NCI-H187 (cell line): ENCODE data around the gene RHOT2.

Experiments
- DNase-seq, 2 experiments: peaks; one replicate each; lab custom pipeline; 2025; lab: John Stamatoyannopoulos, UW

RHOT2 gene

DNA sequence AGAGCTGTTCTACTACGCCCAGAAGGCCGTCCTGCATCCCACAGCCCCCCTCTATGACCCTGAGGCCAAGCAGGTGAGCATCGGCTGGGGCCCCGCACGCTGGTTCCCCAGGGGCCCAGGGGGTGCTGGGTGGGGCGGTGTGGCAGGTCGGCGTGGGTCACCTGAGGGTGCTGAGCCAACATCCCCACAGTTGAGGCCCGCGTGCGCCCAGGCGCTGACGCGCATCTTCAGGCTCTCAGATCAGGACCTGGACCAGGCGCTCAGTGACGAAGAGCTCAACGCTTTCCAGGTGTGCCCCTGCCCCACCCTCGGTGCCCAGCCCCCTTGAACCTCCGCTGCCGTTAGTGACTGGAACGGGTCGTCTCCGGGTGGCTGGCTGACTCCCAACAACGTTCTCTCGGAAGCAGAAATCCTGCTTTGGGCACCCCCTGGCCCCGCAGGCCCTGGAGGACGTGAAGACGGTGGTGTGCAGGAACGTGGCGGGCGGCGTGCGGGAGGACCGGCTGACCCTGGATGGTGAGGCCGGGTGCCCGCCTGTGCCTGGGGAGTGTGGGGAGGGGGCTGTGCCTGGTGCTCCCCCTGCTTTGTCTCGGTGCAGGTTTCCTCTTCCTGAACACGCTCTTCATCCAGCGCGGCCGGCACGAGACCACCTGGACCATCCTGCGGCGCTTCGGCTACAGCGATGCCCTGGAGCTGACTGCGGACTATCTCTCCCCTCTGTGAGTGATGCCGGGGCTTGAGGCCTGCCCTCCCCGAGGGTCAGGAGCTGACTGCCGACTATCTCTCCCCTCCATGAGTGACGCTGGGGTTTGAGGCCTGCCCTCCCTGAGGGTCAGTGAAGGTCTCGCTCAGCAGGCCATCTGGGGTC lies 2.8 kb downstream of the RHOT2 start:
- DNase-seq = no peak

DNA sequence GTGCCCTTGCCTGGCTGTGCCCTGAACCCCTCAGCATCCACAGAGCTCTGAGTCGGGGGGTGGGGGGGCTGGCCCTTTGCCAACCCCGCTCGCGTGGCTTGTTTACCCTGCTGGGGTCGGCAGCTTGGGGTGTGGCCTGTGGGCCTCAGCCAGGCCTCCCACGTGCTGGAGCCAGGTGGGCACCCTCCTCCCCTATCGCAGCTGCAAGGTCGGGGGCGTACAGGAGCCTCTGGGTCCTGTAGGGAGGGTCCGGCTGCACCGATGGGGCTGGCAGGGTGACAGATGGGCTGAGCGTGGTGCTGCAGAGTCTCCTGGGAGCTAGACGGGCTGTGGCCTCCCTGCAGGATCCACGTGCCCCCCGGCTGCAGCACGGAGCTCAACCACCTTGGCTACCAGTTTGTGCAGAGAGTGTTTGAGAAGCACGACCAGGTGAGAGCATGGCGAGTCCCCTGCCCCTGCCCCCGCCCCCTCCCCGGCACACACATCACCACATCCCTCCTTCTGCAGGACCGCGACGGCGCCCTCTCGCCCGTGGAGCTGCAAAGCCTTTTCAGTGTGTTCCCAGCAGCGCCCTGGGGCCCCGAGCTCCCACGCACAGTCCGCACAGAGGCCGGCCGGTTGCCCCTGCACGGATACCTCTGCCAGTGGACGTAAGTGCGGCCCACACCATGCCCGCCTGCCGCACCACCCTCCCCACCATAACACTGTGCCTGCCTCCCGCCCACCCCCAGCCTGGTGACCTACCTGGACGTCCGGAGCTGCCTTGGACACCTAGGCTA lies 3.6 kb downstream of the RHOT2 start:
- DNase-seq = no peak

DNA sequence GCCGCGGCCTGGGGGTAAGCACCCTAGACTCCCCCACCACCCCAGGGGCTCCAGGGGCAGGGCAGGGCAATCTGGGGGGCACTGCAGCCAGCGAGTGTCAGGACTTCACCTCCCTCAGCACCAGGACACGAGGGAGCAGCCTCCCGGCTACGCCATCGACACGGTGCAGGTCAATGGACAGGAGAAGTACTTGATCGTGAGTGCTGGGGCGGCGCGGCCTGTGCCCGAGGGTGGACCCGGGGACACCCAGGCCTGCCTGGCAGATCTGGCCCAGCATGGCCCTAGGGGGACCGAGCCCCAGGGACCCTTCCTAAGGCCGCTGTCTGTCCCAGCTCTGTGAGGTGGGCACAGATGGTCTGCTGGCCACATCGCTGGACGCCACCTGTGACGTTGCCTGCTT lies 4.4 kb downstream of the RHOT2 start:
- no peak for DNase-seq

DNA sequence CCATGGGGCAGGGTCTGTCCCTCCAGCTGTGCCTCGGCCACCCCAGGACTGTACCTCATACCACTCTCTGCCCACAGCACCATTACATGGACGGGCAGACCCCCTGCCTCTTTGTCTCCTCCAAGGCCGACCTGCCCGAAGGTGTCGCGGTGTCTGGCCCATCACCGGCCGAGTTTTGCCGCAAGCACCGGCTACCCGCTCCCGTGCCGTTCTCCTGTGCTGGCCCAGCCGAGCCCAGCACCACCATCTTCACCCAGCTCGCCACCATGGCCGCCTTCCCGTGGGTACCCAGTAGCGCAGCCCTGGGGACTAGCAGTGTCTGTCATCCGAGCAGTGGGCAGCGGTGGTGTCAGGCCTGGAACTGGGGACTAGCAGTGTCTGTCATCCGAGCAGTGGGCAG lies 4.9 kb downstream of the RHOT2 start:
- no peak for DNase-seq

DNA sequence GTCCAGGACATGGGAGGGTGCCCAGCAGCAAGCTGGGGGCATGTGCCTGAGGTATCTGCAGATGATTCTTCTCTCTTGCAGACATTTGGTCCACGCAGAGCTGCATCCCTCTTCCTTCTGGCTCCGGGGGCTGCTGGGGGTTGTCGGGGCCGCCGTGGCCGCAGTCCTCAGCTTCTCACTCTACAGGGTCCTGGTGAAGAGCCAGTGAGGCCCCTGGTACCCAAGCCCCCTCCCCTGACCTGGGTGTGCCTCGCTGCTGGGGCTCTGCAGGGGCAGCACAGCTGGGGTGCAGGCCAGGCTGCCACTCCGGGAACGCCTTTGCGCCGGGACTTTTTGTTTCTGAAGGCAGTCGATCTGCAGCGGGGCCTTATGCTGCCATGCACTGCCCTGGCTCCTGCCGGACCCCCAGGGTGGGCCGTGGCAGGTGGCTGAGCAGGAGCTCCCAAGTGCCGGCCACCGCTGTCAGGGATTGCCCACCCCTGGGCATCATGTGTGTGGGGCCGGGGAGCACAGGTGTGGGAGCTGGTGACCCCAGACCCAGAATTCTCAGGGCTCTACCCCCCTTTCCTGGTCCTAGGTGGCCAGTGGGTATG lies 5.6 kb downstream of the RHOT2 start:
- no peak for DNase-seq

DNA sequence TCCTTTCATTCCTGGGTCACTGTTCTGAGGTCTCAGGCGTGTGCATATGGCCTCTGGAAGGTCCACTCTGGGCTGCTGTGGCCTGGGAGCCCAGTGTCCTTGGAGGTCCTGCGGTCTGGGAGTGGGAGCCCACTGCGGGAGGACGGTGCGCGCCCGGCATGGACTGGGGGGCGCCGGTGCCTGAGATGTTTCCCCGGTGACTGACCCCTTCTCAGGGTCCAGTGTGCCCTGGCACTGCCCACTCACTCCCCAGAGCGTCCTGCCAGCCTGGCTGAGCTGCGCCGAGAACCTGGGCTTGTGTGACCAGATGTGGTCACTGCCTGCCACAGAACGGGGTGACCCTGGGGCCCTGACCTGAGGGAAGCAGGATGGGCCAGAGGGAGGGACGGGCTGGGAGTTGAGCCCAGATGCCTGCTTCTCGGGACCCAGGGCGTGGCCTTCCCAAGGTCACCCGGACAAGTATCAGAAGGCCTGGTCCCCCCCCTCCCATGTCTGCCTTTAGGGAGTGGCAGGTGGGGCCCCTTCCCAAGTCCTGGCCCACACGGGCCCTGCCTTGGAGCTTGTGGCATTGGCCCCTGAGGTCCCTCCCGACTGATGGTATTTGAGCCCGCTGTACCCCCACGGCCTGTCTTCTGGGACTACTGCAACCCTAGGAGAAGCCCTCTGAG lies 6.4 kb downstream of the RHOT2 start:
- no peak for DNase-seq

DNA sequence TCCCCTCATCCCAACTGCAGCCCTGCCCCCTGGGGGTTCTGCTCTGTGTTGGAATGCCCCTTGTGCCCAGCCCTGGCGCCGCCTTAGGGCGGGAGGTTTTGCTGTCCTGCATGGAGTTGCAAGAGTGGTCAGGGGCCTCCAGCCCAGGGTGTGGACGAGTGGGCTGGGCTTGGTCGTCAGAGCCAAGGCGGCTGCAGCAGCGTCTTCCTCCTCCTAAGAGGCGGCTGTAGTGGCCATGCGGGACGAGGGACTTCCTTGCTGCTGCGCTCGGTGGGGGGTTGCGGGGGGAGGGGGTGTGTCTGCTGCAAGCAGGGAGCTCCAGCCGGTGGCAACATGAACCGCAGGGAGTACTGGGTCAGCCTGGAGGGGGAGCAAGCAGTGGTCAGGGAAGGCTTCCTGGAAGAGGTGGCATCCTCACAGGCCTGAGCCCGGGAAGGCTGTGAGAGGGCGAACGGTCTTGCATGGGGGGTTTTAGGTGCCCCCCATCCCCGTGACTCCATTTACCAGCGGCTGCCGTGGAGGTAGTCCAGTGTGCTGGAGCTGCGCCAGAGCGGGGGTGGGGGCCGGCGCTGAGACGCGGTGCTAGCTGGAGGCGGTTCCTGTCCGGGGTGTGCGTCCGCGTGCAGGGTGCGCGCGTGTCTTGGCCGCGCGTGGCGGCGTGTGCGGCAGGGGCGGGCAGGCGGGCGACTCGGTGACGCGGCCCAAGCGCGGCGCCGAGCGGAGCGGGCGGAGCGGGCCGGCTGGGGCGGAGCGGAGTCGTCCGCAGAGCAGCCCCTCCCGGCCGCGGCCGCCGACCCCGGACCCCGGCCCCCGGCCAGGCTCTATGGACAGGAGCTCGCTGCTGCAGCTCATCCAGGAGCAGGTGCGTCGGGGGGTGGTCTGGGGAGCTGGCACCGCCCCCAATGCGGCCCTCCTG lies 7.3 kb downstream of the RHOT2 start, which contains the start of gene RHBDL1:
TSS of gene RHBDL1 (plus strand) at position 704 of the 916 bp plus-strand sequence. CDS start at position 824, 120 bp downstream.
- DNase-seq = no peak

DNA sequence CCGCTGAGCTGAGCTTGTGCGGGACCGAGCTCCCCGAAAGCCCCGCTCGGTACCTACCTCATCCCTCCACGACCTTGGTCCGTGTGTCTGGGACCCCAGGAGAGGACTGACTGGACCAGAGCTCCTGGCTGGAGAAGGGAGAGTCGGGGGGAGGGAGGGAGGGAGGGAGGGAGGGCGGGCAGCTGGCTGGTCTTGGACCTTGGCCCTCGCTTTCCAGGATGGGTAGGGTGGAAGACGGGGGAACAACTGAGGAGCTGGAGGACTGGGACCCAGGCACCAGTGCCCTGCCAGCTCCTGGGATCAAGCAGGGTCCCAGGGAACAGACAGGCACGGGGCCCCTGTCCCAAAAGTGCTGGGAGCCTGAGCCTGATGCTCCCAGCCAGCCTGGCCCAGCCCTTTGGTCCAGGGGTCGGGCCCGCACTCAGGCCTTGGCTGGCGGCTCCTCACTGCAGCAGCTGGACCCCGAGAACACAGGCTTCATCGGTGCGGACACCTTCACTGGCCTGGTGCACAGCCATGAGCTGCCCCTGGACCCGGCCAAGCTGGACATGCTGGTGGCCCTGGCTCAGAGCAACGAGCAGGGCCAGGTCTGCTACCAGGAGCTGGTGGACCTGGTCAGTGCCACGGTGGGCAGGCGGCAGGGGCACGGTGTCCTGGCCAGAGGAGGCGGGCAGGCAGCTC lies 8.1 kb downstream of the RHOT2 start:
- DNase-seq = no peak

DNA sequence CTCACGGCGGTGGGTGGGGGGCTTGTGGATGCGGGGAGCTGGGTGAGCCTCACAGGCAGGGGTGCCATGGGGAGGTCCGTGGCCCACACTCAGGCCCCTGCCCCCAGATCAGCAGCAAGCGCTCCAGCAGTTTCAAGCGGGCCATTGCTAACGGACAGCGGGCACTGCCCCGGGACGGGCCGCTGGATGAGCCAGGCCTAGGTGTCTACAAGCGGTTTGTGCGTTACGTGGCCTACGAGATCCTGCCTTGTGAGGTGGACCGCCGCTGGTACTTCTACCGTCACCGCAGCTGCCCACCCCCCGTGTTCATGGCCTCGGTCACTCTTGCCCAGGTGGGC lies 8.6 kb downstream of the RHOT2 start:
- no peak for DNase-seq

DNA sequence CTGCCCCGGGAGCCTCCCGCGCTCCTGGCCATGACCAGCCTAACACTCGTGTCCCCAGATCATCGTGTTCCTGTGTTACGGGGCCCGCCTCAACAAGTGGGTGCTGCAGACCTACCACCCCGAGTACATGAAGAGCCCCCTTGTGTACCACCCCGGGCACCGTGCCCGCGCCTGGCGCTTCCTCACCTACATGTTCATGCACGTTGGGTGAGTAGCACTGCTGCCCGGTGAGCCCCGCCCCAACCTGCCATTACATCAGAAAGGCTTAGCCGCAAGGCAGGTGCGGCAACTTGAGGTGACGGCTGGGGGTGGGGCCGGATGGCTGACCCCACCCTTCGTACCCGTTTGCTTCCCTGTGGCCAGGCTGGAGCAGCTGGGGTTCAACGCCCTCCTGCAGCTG lies 9.0 kb downstream of the RHOT2 start:
- DNase-seq = peak; percentile 92 to 93

DNA sequence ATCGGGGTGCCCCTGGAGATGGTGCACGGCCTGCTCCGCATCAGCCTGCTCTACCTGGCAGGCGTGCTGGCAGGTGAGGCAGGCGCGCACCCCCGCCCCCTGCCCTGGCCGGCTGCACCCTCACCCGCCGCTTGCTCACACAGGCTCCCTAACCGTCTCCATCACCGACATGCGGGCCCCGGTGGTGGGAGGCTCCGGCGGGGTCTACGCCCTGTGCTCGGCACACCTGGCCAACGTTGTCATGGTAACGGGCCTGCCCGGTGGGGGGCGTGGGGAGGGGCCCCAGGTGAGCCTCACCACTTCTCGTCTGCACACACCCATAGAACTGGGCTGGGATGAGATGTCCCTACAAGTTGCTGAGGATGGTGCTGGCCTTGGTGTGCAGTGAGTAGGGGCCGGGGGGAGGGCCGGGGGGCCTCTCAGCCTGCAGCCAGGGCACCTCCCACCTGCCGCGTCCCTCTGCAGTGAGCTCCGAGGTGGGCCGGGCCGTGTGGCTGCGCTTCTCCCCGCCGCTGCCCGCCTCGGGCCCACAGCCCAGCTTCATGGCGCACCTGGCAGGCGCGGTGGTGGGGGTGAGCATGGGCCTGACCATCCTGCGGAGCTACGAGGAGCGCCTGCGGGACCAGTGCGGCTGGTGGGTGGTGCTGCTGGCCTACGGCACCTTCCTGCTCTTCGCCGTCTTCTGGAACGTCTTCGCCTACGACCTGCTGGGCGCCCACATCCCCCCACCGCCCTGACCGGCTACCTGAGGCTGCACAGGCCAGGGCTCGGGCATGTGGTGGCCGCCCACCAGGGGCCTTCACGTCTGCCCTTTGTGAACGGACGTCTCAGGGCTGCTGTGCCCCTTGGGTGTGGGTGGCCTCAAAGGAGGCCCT lies 9.6 kb downstream of the RHOT2 start:
- peak; percentile 90 to 91 for DNase-seq

DNA sequence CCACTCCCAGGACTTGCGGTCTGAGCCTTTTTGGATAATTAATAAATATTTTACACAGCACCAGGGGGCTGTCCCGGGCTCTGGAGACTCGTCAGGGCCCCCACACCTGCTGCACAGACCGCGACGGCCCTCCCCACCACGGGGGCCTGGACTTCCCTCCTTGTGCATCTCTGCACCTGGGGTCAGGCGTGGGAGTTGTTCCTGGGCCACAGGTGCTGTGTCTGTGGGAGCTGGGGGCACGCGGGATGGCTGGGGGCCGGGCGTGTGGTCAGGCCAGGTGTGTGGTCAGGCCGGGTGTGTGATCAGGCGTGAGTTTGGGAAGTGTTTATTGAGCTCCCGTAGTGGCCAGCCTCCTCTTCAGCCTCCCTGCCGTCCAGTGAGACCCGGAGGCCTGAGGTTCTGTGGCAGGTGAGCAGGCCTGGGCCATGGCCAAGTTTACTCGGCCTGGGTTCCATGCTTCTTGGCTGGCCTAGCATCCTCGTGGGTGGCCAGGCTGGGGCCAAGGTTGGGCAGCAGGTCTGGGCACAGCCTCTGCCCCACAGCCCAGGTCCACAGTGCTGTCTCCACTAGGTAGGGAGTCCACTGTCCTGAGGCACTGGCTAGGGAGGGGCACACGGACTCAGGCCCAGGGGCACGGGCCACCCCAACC lies 10.4 kb downstream of the RHOT2 start:
- no peak for DNase-seq

DNA sequence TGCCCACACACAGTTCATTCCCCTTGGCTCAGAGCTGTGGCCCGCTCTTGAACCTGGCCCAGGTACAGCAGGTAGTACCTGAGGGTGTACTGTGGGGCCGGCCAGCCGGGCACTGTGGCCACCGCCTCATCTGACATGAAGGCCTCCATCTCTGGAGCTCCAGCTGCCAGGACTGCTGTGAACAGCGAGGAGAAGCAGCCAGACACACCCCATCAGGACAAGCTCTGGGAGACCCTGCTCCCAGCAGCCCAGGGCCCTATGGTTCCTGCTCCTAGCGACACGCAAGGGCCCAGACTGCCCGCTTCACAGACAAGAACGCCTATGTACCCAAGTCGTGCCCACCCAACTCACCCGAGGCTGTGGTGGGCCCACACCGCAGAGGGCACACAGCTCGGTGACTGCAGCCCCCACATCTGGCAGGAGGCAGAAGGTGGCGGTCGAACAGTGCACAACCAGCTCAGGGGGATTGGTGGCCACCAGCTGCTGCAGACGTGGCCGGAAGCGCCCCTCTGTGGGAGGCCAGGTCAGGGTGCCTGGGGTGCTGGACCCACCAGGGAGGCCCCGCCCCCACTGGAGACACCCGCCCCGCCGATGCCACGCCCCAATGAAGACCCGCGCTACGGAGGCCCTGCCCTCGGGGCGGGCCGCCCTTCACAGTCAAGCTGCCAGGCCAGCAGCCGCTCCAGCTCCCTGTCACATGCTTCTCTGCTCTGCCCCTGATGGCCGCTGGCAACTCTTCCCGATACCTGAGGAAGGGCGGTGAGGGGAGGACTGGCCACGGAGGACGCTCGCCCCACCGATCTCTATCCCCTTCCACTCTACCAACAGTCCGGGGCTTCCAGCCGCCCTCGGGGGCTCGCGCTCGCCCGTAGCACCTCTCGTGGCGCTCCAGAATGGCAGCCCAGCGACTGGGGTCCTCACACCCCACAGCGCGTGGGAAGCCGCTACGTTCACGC lies 11.2 kb downstream of the RHOT2 start:
- DNase-seq = peak; percentile 64 to 75

DNA sequence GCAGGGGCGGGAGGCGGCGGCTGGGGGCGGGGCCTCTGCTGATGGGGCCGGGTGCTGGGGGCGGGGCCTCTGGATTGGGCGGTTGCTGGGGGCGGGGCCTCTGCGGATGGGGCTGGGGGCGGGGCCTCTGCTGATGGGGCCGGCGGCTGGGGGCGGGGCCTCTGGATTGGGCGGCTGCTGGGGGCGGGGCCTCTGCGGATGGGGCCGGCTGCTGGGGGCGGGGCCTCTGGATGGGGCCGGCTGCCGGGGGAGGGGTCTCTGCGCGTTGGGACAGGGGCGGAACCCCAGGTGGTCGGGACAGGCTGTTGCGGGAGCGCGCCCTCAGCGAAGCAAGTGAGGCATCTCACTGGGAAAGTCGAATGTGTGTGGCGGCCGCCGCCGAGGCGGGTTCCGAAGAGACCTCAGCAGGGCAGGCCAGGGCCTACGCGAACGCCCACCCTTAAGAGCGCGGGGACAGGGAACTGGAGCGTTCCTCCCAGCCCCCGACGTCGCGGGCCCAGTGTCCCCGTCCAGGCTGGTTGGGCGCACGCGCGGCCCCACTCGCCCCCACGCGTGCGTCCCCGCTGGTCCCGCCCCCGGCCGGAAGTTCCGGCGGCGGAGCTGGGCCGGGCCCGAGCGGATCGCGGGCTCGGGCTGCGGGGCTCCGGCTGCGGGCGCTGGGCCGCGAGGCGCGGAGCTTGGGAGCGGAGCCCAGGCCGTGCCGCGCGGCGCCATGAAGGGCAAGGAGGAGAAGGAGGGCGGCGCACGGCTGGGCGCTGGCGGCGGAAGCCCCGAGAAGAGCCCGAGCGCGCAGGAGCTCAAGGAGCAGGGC lies 12.1 kb downstream of the RHOT2 start, which contains the start of gene STUB1:
TSS of gene STUB1 (plus strand) at position 597 of the 811 bp plus-strand sequence. CDS start at position 713, 116 bp downstream.
- peak; percentile 92 to 93 for DNase-seq

DNA sequence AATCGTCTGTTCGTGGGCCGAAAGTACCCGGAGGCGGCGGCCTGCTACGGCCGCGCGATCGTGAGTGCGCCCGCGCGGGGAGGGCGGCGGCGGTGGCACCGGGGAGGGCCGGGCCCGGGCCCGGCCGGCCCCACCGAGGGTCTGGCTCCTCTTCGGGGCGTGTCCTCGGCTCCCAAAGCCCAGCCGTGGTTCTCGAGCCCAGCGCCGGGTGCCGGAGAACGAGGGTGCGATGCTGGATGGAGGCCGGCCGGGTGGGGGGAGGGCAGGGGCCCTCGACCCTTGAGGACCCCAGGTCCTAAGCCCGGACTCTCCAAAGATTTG lies 12.7 kb downstream of the RHOT2 start:
- DNase-seq = no peak

DNA sequence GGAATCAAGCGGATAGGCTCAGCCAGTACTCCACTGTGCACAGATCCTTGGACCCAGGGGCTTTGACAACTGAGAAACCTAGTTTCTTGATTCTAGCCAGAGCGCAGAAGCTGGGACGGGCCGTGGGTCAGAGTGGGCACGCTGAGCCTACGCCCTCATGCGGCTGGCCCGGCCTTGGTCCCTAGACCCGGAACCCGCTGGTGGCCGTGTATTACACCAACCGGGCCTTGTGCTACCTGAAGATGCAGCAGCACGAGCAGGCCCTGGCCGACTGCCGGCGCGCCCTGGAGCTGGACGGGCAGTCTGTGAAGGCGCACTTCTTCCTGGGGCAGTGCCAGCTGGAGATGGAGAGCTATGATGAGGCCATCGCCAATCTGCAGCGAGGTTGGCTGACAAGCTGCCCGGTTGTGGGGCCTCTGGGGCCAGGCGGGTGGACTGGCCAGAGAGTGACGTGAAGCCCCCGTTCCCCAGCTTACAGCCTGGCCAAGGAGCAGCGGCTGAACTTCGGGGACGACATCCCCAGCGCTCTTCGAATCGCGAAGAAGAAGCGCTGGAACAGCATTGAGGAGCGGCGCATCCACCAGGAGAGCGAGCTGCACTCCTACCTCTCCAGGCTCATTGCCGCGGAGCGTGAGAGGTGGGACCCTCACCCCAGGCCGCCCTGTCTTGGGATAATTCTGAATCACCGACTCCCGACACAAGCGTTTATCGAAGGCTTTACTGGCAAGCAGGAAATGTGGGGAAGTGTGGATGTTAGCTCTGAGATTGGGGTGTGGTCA lies 13.2 kb downstream of the RHOT2 start:
- DNase-seq = no peak
